ENCODE results near the gene KCNJ3.

The KCNJ3 gene

DNA sequence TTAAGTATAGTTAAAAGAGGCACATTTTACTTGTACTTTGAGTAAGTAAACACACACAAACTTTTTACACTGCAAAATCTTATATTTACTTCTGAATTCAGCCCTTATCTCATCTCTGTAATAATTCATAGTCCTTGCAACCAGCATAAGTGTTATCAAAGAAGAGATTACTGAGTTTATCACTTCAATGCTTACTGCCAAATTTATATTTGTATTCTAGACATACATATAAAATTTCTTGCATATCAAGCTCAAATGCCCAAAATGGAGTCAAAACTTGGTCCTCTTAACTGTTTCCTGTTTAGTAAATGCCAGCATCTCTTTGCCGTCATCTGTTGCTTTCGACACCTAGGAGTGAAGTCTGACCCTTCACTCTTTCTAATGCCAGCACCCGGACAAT, 21.1 kb upstream of the KCNJ3 start:
- DNase-seq (ENCODE audit: low spot score), result no peak
- in situ Hi-C loops (cut with MboI; ENCODE audit: low pct_unique_long_range_greater_than_20kb, low sequenced_read_pairs, unreplicated experiment), result no loop called here
- TF ChIP-seq, protein P1, sequence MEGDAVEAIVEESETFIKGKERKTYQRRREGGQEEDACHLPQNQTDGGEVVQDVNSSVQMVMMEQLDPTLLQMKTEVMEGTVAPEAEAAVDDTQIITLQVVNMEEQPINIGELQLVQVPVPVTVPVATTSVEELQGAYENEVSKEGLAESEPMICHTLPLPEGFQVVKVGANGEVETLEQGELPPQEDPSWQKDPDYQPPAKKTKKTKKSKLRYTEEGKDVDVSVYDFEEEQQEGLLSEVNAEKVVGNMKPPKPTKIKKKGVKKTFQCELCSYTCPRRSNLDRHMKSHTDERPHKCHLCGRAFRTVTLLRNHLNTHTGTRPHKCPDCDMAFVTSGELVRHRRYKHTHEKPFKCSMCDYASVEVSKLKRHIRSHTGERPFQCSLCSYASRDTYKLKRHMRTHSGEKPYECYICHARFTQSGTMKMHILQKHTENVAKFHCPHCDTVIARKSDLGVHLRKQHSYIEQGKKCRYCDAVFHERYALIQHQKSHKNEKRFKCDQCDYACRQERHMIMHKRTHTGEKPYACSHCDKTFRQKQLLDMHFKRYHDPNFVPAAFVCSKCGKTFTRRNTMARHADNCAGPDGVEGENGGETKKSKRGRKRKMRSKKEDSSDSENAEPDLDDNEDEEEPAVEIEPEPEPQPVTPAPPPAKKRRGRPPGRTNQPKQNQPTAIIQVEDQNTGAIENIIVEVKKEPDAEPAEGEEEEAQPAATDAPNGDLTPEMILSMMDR (IDR thresholded peaks at IDR 0.05; ENCODE audit: extremely low read depth, insufficient read depth, missing control alignments), result no peak

DNA sequence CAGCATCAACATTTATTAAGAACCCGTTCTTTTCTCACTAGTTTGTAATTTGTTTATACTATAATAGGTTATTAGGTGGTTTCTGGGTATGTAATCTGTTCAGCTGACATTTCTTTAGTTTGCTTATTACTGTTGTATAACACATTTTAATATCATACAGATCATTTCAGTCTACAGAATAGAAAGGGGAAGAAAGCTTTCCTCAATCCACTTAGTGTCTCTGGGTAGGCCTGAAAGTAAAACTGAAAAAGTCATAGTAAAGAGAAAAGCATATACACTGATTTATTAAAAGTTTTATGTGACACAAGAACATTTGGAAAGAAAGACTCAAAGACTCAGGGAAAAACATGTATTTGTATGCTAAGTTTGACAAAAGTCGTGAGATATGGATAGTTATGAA, 16.8 kb upstream of the KCNJ3 start:
- in situ Hi-C loops (cut with MboI; ENCODE audit: low pct_unique_long_range_greater_than_20kb, low sequenced_read_pairs, unreplicated experiment), result no loop called here
- TF ChIP-seq, protein P1 (IDR thresholded peaks at IDR 0.05; ENCODE audit: extremely low read depth, insufficient read depth, missing control alignments), result no peak
- DNase-seq (ENCODE audit: low spot score), result no peak

DNA sequence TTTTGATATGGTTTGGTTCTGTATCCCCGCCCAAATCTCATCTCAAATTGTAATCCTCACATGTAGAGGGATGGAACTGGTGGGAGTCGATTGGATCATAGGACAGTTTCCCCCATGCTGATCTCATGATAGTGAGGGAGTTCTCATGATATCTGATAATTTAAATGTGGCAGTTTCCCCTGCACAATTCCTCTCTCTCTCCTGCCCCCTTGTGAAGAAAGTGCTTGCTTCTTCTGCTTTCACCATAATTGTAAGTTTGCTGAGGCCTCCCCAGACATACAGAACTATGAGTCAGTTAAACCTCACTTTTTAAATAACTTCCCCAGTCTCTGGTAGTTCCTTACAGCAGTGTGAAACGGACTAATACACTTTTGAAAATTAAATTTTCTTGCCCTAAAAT, 12.3 kb upstream of the KCNJ3 start:
- DNase-seq (ENCODE audit: low spot score), result no peak
- in situ Hi-C loops (cut with MboI; ENCODE audit: low pct_unique_long_range_greater_than_20kb, low sequenced_read_pairs, unreplicated experiment), result no loop called here

DNA sequence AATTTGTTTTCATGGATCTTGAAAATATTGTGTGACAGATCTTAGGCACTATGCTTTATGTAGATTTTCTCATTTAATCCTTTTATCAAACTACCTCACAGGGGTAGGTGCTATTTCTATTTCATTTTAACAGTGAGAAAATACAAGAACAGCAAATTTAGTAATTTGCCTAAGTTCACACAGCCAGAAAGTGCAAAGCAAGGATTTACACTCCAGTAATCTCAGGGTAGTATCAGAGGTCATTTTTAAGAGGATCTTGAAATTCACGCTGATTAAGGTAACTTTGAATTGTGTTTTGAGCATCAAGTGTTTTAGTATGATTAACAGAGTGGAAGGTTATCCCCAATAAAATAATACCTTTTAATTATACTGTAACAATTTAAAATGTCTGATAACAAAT, 10.1 kb upstream of the KCNJ3 start:
- TF ChIP-seq, protein P1 (IDR thresholded peaks at IDR 0.05; ENCODE audit: extremely low read depth, insufficient read depth, missing control alignments), result no peak
- no peak for DNase-seq (ENCODE audit: low spot score)
- in situ Hi-C loops (cut with MboI; ENCODE audit: low pct_unique_long_range_greater_than_20kb, low sequenced_read_pairs, unreplicated experiment), result no loop called here

More for the DNA sequence above, 12.3 kb upstream of the KCNJ3 start:
- TF ChIP-seq, protein P1 (IDR thresholded peaks at IDR 0.05; ENCODE audit: extremely low read depth, insufficient read depth, missing control alignments), result no peak

DNA sequence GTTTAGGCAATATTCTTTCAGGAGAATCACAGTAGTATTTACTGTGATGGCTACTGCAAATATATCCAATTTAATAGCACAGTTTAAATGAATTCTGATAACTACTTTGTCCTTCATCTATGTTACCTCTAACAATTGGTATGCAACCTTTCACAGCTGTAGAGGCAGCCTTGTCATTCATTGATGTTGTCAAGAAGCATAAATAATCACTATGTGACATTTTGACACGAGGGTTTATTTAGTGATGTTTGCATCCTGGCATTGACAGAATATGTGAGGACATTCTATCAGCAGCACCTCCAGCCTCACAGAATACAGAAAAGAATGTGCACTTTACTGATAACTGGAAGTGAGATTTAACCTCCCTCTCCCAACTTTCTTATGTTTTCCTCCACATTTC, 9.3 kb upstream of the KCNJ3 start:
- no peak for DNase-seq (ENCODE audit: low spot score)
- in situ Hi-C loops (cut with MboI; ENCODE audit: low pct_unique_long_range_greater_than_20kb, low sequenced_read_pairs, unreplicated experiment), result no loop called here
- TF ChIP-seq, protein P1 (IDR thresholded peaks at IDR 0.05; ENCODE audit: extremely low read depth, insufficient read depth, missing control alignments), result no peak

DNA sequence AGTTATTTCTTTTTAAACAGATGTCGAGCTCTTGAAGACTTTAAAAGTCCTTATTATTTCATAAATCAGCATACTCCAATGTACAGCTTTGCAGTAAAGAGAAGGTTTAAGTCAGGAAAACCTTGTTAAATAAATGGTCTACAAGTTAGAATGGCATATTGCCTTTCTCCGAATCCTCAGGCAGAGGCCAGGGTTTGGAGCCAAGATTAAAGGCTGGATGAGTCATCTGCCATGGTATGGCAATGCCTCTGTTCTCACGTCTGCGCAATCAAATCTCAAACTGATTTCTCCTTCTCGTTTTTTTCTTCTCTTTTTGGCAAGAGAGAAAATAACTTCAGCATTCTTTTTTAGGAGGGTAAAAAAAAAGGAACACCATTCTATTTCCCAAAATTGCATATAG, 5.6 kb upstream of the KCNJ3 start:
- in situ Hi-C loops (cut with MboI; ENCODE audit: low pct_unique_long_range_greater_than_20kb, low sequenced_read_pairs, unreplicated experiment), result no loop called here
- TF ChIP-seq, protein P1 (IDR thresholded peaks at IDR 0.05; ENCODE audit: extremely low read depth, insufficient read depth, missing control alignments), result no peak
- DNase-seq (ENCODE audit: low spot score), result no peak
